Caki2 (cell line): ENCODE measurements around the gene CDC14B. TPM values are rescaled to one million over a fixed set of nuclear protein-coding genes. Genes with fewer than 3 reads are reported as not detected.
A peak's percentile ranks its signal among the peaks of the same experiment; 100 is the strongest.

ENCODE experiments used
- DNase-seq: peaks from one replicate; pipeline ENCODE4 v3.0.0-alpha.2; 2015; ENCODE audit warnings: low read depth
- in situ Hi-C: cut with HindIII; loops from 2 replicates; pipeline ENCODE4 v1.10.0; 2016; ENCODE audit warnings: low sequenced_read_pairs, low pct_unique_long_range_greater_than_20kb, mixed read lengths
- total RNA-seq: library from RNA; depleted of rRNA; stranded (reverse); fragments of >200 nt; shearing (Covaris generic); gene quantifications from 2 replicates; pipeline ENCODE4 v1.2.3, GENCODE V29; 2014; ENCODE audit warnings: low replicate concordance

Gene CDC14B
- total RNA-seq, 1 experiment from 2014 or later = 19.9 TPM

DNA sequence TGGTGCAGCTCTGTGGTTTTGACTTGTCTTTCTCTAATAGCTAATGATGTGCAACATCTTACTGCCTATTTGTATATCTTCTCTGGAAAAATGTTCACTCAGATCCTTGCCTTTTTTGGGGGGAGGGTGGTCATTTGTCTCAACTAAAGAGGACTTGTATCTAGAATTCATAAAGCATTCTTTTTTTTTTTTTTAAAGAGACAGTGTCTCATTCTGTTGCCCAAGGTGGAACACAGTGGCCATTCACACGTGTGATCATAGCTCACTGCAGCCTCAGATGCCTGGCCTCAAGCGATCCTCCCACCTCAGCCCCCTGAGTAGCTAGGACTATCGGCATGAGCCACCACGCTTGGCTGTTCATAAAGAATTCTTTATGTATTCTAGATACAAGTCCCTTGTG, 136.4 kb downstream of the CDC14B start:
- DNase-seq = no peak

DNA sequence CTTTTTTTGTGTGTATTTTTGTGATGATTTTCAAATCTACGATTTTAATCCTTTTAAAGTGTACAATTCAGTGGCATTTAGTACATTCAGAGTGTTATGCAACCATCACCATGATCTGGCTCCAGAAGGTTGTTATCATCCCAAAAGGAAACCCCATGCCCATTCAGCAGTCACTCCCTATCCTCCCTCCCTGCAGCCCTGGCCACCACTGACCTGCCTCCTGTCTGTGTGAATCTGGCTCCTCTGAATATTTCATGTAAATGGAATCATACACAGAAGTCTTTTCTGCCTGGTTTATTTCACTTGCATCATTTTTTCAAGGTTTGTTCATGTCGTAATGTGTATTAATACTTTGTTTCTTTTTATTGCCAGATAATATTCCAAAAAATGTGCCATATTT, 137.2 kb downstream of the CDC14B start:
- DNase-seq = no peak

More for the DNA sequence above, 136.4 kb downstream of the CDC14B start:
- in situ Hi-C loops = no loop called here

DNA sequence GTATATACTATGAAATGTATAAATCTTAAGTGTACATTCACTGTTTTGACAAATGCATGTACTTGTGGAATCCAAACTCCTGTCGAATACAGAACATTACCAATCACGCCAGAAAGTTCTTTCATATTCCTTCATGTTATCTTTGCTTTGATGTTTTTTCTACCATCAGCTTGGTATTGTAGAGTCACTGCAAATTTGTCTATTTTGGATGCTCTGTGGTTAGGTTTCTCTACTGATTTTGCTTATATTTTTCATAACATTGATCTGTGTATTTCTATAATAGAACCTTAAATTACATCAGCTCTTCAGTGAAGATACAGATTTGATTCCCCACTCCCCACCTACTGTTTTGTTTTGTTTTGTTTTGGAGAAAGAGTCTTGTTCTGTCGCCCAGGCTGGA, 138.9 kb downstream of the CDC14B start:
- in situ Hi-C loops = no loop called here
- no peak for DNase-seq

More for the DNA sequence above, 137.2 kb downstream of the CDC14B start:
- in situ Hi-C loops = no loop called here

DNA sequence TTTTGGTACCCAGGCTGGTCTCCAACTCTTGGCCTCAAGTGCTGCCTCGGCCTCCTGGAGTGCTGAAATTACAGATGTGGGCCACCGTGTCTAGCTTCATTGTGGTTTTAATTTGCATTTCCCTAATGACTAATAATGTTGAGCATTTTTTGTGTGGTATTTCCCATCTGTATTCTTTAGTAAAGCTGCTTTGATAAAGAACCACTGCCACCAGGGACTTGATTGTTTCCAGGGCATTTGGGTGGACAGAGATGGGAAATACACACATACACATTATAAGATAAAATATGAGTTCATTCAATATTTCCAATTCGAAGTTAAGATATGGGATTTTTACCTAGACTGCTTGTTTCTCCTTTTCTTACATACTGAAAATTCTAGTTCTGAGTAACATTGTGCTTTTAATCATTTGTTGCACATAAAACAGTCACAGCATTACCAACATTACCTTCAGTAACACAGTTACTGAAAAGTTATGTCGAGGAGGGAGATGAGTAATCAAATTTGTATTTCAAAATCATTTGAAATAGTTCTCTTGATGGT, 140.7 kb downstream of the CDC14B start:
- in situ Hi-C loops = no loop called here
- no peak for DNase-seq

DNA sequence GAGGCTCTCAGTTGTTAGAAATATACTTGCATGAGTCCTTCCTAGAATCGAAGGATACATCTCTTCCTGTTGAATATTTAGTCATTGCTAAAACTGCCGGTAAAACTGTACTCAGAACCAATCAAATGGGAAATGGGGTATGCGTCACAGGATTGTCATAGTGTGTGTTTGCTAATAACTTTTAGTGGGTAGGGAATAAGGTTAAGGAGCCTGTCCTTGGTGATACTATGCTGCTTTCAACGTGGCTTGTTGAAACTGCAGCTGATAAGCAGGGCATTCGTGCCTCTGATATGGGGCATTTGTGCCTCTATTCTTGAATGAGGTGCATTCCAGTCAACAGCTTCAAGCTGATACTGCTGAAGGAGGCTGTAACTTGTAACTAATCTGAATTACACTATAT, 143.1 kb downstream of the CDC14B start:
- no peak for DNase-seq
- in situ Hi-C loops = no loop called here

DNA sequence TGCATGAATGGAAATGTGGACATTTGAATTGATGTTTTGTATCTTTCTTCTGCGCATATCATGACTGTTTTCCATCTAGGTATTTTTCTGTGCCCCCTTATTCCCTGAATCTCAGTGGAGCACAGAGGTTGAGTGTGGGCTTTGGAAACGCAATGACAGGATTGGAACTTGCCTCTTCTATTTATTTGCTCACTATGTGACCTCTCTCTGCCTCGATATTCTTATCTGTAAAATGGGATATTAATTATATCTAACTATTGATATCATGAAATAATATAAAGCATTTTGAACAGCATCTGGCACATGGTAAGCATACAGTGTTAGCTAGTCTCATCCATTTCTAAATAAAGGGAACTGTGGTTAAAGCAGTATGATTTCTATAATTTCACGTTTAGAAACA, 143.6 kb downstream of the CDC14B start:
- in situ Hi-C loops = no loop called here
- DNase-seq = no peak

DNA sequence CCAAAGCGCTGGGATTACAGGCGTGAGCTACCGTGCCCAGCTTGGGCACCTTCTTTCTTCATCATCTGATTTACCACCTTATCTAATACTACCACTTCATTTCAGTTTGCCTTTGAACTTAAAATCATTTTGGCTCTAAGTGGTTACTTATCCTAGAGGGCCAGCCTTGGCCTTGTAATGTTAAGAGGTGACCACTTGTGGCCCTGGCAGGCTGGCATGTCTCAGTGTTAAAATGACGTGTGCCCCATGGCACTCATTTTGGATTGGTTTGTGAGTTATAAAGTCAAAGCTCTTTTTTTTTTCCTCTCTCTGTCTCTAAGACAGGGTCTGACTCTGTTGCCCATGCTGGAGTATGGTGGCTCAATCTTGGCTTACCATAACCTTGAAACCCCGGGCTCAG, 151.9 kb downstream of the CDC14B start:
- in situ Hi-C loops = no loop called here
- no peak for DNase-seq

DNA sequence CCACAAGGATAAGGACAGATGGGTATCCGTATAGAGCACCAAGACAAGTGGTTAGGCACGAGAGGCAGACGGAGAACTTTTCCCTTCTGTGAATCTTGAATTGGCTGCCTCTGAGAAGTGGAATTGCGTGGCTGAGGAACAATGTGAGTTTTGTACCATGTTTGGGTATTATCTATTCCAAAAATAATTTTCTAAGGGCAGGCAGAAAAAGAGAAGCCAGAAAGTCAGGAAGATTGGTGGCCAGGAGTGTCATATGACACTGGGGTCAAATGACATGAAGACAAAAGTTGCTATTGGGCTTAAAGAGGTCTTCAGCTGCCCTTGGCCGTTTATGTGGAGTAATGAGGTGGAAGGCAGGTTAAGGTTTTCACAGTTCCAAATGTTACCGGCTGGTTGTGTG, 155.2 kb downstream of the CDC14B start:
- no peak for DNase-seq
- in situ Hi-C loops = no loop called here

DNA sequence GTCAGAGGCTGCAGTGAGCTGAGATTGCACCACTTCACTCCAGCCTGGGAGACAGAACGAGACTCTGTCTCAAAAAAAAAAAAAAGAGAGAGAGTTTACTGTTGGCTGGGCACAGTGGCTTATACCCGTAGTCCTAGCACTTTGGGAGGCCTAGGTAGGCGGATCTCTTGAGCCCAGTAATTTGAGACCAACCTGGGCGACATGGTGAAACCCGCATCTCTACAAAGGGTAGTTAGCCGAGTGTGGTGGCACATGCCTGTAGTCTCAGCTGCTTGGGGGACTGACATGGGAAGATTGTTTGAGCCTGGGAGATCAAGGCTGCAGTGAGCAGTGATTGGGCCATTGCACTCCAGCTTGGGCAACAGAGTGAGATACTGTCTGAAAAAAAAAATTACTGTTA, 157.1 kb downstream of the CDC14B start:
- in situ Hi-C loops = no loop called here
- no peak for DNase-seq

DNA sequence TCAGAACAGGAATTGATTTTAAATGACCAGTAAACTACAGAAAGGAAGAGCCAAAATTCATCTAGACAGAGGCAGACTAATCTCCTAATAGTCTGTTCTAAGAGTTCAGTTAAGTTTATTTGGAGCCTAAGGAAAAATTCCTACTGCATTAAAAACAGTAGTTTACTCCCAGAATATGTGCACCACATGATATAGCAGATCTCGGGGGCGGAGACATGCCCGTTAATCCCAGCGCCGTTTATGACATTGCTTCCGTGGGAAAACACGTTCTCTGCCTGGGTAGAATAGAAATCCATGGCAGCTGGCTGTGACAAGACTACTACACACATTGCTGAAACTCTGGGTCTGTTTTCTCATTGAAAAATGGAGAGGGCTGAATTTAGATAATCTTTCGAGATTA, 158.3 kb downstream of the CDC14B start:
- no peak for DNase-seq
- in situ Hi-C loops = no loop called here

DNA sequence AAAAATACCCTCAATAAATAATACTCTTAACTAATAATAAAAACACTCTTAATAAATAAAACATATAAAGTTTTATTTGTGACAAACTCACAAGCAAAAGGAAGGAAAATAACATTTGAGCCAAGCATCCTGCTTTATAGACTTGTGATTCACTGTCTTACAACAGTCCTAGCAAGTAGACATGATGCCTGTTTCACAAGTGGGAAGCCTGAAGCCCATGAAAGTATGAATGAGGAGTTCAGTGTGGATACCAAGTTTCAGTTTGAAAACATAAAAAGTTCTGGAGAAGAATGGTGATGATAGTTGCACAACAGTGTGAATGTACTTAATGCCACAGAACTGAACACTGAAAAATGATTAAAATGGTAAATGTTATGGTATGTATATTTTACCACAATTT, 158.8 kb downstream of the CDC14B start:
- DNase-seq = no peak
- in situ Hi-C loops = no loop called here

DNA sequence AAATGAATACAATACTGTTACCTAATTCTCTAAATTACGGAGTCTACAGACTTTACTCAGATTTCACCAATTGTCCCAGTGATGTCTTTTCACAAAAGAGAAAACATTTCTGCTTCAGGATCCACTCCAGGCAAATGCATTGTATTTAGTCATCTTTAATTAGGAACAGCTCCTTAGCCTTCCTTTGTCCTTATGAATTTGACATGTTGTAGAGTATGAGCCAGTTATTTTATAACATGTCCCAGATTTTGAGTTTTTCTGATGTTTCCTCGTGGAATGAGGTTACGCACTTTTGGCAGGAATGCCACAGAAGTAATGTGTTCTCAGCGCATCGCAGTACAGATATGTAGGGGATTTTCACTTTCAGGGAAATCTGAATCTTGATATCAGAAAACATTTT, 159.2 kb downstream of the CDC14B start:
- in situ Hi-C loops = no loop called here
- DNase-seq = no peak

DNA sequence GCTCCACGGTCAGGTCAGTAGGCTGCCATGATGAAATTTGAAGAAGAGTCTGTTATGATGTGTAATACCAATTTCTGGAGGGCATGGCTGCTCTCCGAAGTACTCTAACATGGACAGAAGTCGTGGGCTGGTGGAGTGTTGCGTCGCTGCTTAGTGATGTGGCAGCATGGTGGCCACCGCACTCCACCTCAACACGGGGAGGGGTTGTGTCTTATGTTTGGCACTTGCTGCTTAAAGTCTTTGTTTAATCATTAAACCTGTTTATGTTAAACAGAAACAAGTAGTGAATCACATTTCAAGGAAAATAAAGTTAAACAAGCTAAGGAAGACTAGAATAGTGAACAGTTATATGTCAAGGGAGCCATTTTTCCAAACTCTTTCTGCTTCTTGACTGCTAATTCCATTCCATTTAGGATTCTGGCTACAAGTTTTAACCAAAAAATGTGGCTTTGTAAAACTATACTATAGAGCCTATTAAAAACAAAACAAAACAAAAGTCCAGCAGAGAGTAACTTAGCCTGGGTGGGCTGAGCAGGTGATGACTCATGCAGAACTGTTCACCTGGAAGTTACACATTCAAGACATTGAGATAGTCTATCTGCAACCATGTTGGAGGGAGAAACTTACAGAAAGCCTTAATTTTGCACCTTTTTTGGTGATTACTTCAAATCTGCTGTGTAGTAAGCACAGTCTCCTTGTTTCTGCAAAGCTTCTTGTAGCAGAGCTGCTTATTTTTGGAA, 160.2 kb downstream of the CDC14B start:
- in situ Hi-C loops = no loop called here
- peak; percentile 72 for DNase-seq

DNA sequence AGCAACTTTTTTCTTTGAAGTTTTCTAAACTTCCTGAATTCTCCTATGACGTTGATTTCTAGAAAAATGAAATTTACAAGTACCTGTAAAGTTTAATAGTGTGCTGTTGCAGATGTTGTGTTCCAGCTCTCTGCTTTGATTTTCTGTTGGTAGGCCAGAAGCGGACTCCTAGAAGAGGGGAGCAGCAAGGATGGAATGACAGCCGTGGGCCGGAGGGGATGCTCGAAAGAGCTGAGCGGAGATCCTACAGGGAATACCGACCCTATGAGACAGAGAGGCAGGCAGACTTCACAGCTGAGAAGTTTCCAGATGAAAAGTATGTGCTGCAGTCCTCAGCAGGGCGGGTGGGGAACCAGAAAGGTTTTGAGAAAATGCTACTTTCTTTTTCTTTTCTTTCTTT, 161.4 kb downstream of the CDC14B start:
- in situ Hi-C loops = no loop called here

DNA sequence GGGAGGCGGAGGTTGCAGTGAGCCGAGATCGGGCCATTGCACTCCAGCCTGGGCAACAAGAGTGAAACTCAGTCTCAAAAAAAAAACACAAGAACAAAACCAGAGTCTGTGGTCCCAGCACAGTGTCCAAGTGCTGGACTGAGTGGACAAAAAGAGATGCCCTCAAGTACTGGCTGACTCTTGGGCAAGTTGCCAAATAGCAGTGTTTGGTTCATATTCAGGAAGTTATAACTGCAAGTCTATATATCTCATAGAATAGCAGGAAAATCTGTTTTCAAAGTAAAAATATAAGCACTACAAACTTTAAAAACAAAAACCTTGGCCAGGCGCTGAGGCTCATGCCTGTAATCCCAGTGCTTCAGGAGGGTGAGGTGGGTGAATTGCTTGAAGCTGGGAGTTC, 162.4 kb downstream of the CDC14B start:
- in situ Hi-C loops = no loop called here
- no peak for DNase-seq

More for the DNA sequence above, 161.4 kb downstream of the CDC14B start:
- no peak for DNase-seq

DNA sequence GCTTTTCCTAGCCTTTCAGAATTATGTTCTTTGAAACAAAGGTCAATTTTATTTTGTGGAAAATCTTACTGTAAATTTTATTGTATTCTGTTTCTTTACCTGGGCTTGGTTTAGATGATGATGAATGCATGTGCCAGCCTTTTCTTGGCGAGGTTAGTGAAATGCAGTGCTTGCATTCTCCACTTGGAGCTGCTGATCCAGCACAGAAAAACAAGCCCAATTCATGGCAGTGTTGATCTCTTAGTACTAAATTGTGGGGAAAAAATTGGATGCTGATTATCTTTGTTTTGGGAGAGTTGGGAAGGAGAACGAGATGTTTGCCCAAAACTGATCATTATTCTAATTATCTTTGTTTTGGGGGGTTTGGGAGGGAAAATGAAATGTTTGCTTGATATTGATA, 166.0 kb downstream of the CDC14B start:
- DNase-seq = peak; percentile 48
- in situ Hi-C loops = no loop called here

DNA sequence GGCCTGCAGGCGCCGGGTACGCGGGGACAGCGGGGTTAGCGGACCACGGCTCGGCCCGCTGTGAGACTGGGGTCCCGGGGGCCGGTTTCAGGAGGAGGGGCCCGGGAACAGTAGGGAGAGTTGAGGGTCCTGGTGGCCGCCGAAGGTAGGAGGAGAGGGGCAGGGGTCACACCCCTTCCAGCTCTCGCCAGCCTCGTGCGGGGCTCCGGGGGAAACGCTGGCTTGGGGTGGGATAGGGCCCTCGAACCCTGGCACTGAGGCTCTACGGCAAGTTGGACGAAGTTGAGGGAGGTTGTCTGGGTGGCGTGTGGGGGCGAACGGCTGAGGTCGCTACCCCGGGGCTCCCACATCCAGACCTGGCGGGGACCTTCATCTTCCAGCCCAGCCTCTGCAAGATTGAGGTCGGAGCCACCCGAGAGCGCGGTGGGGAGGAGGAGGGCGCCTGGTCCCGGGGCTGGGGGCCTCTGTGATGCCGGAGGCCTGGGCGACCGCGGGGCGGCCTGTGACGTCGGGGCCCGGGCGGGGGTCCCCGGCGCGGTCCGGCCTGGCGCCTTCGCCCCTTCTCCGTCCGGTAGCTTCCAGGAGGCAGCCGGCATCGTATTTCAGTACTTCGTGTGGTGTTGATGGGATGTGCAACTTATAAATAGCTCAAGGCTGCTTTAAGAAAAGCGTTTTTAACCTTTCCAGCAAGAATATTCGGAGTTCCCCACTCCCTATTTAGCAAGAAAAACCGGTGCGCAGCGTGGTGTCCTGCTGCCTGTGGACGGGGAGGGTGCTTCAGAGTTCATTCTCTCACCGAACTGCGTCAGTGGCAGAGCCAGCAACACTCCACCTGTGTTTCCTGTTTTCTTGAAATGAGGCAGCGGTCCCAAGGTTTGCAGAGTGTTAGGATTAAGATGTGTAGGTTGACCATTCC, 168.8 kb downstream of the CDC14B start:
- DNase-seq = peak; percentile 32
- in situ Hi-C loops = no loop called here
